HG03457 (cell line): ENCODE results near the gene CCL5.

Experiments used
- ATAC-seq: cut with Tn5 transposase; IDR thresholded peaks from one replicate; pipeline ENCODE4 v1.9.1; 2021; ENCODE audit warnings: moderate number of reproducible peaks; ENCODE audit not compliant: unreplicated experiment

The CCL5 gene

DNA sequence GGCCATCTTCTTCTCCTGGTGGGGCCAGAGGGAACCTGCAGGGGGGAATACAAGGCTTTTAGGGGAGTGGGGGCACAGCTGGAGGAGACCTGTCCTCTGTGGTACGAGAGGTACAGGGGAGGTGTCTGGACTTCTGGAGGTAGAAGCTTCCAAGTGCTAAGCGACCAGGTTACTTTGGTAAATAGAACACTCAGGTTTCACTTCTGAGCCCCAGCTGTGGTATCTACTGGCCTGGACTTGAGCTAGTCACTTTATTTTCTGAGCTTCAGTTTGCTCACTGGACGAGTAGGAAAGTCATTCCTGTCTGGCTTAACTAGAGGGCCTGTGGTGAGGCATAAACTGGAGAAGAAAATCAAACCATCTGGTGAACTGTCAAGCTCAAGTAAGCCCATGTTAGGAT, 11.4 kb downstream of the CCL5 start, which contains the start of gene HEATR9:
Gene HEATR9, minus strand, starts transcription at position 155 of the 400 bp plus-strand sequence. Its CDS starts 149 bp downstream, at position 6.
- no peak for ATAC-seq

DNA sequence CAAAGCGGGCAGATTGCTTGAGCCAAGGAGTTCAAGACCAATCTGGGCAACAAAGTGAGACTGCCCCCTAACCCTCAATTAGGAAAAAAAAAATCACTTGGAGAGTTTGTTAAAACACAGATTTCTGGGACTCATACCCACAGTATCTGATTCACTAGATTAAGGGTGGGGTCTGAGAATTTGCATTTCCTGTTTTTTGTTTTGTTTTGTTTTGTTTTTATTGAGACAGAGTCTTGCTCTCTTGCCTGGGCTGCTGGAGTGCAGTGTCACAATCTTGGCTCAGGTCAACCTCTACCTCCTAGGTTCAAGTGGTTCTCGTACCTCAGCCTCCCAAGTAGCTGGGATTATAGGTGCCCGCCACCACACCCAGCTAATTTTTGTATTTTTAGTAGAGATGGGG, 12.6 kb downstream of the CCL5 start:
- ATAC-seq = no peak

DNA sequence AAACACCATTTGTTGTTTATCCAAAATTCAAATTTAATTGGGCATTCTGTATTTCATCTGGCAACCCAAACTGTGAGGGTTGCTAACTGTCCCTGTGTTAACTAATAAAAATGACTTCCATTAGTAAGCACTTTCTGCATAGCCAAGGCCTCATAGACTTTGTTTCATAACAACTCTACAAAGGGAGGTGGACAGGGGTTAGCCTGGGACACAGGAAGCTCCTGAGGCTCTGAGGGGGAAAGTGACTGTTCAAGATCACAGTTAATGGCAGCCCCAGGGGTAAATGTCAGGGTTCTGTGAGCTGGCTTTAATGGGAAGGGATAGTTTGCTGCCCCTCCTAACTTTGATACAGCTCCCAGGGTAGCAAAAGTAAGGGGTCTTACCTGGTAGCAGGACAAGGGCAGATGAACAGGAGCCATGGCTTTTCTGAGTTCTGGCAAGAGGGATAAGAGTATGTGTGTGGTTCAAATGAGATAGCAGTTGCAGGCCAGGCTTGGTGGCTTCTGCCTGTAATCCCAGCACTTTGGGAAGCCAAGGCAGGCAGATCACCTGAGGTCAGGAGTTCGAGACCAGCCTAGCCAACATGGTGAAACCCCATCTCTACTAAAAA, 13.7 kb downstream of the CCL5 start:
- no peak for ATAC-seq

DNA sequence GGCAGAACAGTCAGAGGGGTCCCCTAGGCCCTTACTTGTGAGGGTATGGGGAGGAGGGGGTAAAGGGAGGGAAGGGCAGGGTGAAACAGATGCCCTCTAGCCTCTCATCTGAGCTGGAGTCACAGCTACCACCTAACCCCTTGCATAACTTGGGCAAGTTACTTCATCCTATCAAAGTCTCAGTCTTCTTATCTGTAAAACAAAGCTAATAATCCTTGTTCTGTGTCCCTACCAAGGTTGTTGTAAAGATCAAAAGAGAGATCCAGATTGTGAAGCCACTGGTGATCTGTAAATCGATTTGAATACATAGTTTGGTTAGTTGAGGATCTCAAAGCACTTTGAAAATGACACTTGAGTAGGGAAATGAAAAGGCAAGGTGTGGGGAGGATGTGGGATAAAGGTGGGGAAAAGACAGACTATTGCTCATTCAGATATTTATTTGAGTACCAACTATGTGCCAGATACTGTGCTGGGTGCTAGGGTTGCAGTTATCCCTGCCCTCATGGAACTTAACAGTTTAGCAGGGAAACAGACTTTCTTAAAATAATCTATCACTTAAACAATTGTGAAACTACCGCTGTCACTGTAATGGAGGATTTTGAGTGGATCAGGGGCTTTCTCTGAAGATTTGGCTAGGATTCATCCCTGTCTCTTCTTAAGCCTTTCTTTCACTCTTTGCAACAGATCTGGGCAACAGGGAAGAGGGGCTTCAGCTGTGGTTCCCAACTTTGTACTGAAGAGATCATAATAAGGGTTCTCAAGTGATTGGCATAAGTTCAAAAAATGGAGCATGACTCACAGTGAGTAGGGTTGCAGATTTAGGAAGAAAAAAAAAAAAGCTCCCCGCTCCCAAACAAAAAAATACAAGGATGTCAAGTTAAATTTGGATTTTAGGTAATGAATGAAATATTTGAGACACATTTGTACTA, 14.5 kb downstream of the CCL5 start:
- ATAC-seq = no peak

DNA sequence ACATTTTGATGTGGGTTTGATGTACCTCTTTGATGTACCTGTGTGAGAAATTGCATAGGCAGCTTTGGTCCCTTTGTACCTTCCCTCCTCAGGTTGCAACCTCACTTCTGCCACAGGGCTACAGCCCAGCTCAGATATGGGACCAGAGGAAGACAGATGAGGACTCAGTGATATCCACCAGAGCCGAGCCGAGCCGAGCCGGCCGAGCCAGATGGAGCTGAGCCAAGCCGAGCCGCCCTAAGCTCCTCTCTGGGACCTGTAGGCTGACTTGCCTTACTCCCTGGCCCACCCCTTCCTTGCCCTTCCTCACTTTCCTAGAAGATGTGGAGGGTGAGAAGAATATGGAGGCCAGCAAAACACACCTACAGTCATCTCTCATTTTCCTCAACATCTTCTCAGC, 15.3 kb downstream of the CCL5 start:
- no peak for ATAC-seq

DNA sequence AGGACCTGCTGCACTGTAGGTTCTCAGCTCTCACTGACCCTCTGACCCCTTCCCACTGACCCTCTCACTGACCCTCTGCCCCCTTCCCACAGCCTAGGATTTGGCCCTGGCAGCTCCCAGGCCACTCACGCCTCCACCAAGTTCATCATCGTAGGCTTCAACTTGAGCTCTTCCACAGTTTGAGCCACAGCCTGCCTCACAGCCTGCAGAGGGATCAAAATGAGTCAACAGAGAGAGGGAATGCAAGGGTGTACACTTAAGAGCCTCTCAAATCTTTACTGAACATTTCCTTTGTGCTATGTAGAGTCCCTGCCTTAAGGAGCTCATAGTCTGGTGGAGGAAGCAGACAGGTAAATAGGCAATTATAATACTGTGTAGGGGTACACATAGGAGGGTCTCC, 23.6 kb downstream of the CCL5 start:
- no peak for ATAC-seq

DNA sequence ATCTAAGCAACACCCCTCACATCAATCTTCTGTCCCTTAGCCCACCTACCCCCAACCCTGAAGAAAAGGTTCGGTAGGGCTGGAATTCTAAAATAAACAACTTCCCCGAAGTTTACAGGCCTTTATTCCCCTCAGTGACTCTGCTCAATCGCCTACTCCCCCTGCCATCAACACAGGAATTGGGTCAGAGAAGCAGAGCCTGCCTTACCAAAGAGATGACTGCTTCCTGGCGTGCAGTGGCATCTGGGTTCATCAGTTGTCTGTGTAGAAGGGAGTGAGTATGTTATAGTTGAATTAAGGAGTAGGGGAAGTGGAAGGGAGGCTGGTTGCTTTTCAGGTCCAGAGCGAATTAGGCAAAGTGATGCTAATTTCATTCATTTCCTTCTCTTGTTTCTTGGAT, 24.2 kb downstream of the CCL5 start:
- no peak for ATAC-seq

DNA sequence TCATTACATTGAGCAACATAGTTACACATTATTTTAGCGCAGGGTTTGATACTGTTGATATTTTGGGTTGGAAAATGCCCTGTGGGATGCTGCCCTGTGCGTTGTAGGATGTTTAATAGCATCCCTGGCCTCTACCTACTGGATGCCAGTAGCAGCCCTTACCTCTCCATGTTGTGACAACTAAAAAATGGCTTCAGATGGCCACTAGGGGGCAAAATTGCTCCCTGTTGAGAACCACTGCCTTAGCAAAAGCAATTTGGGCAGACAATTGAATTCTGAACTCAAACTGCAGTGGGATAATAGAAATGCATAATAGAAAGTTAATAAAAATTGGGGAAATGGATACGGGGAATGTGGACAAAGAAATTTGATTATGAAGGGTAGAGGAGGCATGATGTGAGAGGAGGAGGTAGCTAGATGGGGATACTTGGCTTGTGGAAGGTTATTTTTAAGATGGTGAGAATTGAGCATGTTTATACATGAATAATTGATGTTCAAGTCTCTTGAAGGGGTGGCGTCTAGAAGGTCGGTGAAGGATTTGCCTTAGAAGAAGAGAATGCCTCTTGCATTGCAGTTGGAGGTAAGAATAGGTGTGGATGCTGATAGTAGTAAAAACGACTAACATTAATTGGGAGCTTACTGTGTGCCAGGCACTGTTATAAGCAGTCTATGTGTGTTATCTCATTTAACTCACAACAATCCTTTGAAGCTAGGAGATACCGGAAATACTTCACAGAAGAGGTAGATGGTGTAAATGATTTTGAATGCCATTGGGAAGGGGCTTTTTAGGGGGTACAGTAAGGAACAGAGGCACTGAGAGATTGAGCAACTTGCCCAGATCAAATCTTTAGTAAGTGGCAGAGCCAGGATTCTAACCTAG, 30.5 kb downstream of the CCL5 start:
- no peak for ATAC-seq

DNA sequence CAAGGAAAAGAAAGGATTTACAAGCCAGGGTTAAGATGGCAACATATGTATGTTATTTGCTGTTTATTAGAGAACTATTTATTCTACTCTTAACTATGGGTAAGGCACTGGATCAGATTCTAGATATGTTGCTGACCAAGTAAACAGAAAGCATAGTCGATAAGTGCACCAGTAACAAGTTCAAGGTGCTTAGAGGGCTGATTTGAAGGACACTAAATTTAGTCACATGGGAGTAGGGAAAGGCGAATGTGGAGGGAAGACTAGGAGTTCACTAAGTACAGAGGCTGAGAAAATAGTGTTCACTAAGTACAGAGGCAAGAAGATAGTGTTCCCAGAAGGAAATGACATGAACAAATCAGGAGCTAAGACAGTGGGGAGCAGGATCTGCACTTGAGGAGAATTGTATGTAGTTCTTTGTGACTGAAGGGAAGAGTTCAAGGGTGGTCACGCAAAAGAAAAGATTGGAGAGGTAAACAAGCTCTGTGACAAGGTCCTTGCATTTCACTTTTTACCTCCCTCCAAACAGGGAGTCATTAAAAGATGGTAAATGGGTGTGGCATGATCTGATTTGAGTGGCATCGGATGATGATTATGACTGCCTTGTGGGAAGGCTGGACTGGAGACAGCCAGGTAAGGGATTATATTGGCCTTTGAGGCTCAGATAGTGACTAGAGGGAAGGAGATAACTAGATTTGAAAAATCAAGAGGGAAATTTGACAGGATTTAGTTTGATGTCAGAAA, 32.4 kb downstream of the CCL5 start:
- ATAC-seq = no peak

DNA sequence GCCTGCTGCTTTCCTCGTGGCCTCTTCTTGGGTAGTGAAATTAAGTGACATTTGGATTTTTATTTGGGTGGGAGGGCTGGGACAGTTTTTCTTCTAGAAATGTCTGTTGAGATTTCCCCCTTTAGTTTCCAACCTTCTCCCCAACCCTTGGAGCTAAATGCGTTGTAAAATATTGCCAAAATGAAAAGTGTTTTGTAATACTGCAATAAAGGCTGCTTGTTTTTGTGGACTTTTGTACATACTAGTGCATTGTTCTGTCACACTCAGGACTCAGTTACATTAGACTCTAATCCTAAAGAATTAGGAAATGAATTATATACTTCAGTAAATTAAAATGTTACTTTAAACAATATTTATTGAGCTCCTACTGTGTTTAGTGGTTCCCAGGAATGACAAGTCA, 33.2 kb downstream of the CCL5 start:
- no peak for ATAC-seq

DNA sequence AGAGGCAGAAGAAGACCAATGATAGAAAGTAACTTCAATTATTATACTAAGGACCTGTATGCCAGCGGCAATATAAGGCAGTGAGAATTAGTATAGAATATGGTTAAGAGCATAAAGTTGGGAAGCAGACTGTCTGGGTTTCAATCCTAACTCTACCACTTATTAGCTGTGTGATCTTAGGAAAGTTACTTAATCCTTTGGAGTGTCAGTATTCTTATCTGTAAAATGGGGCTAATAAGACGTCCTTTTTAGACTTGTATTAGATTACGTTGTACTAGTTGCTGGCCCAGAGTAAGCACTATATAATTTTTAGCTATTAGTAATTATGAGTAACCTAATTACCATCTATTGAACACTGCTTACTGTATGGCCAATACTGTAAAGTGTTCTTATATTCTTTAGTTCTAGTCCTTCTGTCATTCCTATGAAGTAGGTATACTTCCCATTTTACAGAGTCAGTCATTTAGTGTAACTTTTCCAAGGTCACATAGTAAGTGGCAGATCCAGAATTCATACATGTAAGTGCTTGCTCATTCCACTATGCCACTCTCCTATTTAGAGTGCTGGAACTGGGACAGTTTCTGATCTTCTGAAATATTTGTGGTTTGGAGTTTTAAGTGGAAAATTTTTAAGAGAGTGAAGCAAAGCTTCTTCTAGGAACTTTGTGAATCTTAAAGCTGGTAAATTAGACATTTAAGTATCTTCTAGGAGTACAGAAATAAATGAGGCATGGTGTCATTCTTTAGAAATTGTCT, 33.9 kb downstream of the CCL5 start:
- no peak for ATAC-seq

DNA sequence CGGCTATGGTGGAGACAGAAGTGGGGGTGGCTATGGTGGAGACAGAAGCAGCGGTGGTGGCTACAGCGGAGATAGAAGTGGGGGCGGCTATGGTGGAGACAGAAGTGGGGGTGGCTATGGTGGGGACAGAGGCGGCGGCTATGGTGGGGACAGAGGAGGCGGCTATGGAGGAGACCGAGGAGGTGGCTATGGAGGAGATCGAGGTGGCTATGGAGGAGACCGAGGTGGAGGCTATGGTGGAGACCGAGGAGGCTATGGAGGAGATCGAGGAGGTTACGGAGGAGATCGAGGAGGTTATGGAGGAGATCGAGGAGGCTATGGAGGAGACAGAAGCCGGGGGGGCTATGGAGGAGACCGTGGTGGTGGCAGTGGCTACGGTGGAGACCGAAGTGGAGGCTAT, 35.6 kb downstream of the CCL5 start:
- ATAC-seq = no peak

DNA sequence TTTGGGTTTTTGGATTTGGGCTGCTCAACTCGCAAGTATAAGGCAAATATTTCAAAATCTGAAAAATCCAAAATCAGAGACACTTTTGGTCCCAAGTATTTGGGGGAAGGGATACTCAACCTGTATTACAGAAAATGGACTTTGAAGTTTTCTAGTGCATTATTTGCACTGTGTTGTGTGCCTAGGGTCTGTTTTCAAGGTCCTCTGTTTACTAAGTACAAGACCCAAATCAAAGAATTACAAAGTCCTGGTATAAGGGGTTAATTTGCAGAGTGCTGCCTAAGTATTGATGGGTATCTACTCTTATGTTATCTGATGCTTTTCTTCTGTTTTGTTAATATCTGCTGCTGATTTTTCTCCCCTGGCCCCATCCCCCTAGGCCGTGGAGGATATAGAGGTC, 36.5 kb downstream of the CCL5 start:
- no peak for ATAC-seq

DNA sequence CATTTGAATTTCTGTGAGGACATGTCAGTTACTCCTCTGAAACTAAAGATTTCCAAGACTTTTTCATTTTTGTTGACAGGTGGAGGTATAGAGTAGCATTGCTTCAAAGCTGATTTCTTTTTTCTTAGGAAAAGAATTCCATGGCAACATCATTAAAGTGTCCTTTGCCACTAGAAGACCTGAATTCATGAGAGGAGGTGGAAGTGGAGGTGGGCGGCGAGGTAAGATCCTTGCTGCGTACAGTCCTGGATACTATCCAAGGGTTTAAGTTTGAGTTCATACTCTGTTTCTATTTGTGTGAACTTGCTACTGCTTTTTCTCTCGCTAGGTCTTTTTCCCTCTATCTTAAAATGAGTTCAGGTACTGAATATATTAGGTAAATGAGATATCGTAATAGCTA, 37.9 kb downstream of the CCL5 start:
- ATAC-seq = no peak

DNA sequence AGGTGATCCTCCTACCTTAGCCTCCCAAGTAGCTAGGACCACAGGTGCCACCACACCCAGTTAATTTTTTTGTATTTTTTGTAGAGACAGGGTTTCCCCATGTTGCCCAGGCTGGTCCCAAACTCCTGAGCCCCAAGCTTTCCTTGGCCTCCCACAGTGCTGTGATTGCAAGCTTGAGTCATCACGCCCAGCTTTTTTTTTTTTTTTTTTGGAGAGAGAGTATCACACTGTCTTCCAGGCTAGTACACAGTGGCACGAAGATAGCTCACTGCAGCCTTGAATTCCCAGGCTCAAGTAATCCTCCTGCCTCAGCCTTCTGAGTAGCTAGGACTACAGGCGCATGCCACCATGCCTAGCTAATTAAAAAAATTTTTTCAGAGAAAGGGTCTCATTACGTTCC, 38.7 kb downstream of the CCL5 start:
- ATAC-seq = no peak

DNA sequence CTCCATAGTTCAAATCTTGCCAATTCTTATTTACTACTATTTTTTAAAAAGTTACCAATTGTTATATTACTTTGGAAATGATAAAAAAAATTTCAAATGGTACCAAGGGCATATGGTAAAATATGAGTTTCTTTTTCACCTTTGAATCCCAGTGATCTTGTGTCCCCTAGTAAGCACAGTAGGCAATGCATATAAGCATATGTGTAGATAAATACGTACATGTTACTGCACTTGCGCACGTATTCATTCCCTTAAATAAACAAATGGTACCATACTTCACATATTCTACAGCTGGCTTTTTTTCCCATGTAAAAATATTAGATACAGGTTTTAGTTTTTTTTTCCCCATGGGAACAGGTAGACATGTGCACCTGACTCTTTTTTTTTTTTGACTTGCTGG, 39.1 kb downstream of the CCL5 start:
- no peak for ATAC-seq

DNA sequence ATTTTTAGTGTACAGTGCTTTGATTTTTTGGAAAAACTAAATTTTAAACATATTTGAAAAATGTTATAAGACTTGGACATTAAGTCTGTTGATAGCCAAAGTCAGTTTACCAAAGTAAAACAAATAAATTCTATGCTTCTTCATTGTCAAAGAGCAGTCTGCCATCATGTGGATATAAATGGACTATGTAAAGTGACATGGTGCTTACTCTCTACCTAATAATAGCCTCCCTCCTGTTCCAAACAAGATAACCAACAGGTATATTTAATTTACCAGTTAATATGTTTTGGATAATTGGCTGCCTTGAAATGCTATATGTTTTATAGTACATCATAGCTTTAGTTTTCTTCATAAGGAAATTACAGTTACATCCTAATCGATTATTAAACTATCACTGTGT, 55.0 kb downstream of the CCL5 start:
- no peak for ATAC-seq
